Stimulated activated CD4-positive, alpha-beta T cell treated with anti-CD3 and anti-CD28 coated beads, Interleukin-4, amount 100 ng/mL, for 4 hours (primary cell): ENCODE measurements around the gene PCDHA9.
"Not testable (repeated sequence)": the region's sequence is repeated elsewhere in the genome, so short reads cannot be mapped to it uniquely, and the experiment has no call there.

Experiments used
- DNase-seq, 2 experiments: peaks; one replicate each; pipeline ENCODE4 v3.0.0-alpha.2; 2020

Gene PCDHA9

DNA sequence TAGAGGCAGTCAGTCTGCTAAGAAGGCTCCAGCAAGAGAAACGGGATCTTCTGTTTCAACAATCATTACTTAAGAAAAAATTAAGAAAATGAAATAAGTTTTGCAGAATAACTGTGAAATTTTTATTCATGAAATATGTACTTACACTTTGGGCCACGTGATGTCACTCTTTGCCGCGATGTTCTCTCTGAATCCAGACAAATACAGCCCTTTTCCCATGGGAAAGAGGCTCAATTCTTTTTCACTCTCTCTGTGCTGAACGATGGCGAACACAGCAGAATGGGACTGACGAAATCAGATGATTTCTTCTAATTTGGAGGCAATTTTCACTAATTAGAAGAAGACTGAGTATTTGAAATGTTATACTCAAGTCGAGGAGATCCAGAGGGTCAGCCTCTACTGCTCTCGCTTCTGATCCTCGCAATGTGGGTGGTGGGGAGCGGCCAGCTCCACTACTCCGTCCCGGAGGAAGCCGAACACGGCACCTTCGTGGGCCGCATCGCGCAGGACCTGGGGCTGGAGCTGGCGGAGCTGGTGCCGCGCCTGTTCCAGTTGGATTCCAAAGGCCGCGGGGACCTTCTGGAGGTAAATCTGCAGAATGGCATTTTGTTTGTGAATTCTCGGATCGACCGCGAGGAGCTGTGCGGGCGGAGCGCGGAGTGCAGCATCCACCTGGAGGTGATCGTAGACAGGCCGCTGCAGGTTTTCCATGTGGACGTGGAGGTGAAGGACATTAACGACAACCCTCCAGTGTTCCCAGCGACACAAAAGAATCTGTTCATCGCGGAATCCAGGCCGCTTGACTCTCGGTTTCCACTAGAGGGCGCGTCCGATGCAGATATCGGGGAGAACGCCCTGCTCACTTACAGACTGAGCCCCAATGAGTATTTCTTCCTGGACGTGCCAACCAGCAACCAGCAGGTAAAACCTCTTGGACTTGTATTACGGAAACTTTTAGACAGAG is at the start of gene PCDHA9:
Gene PCDHA9 (plus strand): TSS at position 244 of the 964 bp plus-strand sequence. CDS start 114 bp downstream, at position 358.
- DNase-seq, result not testable (repeated sequence)

DNA sequence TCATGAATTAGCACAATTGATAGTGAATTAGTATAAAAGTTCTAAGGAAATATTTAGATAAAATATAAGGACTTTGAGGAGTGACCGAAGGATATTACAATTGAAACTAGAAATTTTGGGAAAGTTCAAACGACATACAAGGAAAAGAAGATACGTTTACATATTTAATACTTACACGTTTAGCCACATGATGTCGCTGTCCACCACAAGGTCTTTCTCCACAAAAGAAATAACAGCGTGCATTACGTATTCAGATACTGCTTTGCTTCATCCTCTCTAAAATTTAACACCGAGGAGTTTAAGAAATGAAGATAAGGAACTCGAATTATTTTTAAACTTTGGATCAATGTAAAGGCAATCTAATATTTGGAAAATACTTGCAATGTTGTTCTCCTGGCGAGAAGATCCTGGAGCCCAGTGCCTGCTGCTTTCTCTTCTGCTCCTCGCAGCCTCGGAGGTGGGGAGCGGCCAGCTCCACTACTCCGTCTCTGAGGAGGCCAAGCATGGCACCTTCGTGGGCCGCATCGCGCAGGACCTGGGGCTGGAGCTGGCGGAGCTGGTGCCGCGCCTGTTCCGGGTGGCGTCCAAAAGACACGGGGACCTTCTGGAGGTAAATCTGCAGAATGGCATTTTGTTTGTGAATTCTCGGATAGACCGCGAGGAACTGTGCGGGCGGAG is 47.2 kb upstream of the PCDHA9 start, which contains the start of gene PCDHA3:
Gene PCDHA3 (plus strand): TSS at position 242 of the 678 bp plus-strand sequence.
- DNase-seq, result no peak

GRCh38 chr5:140801494-140801841 is 46.7 kb upstream of the PCDHA9 start:
- no peak for DNase-seq

GRCh38 chr5:140802381-140802780 is 45.8 kb upstream of the PCDHA9 start:
- not testable (repeated sequence) for DNase-seq

DNA sequence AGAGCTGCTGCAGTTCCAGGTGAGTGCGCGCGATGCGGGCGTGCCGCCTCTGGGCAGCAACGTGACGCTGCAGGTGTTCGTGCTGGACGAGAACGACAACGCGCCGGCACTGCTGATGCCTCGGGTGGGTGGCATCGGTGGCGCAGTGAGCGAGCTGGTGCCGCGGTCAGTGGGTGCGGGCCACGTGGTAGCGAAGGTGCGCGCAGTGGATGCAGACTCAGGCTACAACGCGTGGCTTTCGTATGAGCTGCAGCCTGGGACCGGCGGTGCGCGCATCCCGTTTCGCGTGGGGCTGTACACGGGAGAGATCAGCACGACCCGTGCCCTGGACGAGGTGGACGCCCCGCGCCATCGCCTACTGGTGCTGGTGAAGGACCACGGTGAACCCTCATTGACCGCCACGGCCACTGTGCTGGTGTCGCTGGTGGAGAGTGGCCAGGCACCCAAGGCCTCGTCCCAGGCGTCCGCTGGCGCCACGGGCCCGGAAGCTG is 45.4 kb upstream of the PCDHA9 start:
- no peak for DNase-seq

DNA sequence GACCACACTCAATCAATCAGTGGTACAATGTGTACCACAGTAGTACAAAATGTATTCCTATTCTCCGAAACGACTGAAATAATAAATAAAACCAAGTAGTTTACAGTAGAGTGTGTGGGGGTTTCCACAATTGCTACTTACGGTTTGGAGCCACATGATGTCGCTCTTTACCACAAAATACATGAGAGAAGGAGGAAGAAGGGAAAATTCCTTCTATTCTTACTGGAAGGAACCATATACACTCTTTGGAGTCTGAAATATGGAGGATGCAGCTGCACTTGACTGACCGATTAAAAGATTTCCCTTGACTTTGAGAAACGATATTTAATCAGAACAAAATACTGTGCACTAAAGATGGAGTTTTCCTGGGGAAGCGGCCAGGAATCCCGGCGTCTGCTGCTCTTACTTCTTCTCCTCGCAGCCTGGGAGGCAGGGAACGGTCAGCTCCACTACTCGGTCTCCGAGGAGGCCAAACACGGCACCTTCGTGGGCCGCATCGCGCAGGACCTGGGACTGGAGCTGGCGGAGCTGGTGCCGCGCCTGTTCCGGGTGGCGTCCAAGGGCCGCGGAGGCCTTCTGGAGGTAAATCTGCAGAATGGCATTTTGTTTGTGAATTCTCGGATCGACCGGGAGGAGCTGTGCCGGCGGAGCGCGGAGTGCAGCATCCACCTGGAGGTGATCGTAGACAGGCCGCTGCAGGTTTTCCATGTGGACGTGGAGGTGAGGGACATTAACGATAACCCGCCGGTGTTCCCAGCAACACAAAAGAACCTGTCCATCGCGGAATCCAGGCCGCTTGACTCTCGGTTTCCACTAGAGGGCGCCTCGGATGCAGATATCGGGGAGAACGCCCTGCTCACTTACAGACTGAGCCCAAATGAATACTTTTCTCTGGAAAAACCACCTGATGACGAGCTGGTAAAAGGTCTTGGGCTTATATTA is 41.1 kb upstream of the PCDHA9 start, which contains the start of gene PCDHA4:
Gene PCDHA4 (plus strand): TSS at position 235 of the 942 bp plus-strand sequence.
- no peak for DNase-seq

DNA sequence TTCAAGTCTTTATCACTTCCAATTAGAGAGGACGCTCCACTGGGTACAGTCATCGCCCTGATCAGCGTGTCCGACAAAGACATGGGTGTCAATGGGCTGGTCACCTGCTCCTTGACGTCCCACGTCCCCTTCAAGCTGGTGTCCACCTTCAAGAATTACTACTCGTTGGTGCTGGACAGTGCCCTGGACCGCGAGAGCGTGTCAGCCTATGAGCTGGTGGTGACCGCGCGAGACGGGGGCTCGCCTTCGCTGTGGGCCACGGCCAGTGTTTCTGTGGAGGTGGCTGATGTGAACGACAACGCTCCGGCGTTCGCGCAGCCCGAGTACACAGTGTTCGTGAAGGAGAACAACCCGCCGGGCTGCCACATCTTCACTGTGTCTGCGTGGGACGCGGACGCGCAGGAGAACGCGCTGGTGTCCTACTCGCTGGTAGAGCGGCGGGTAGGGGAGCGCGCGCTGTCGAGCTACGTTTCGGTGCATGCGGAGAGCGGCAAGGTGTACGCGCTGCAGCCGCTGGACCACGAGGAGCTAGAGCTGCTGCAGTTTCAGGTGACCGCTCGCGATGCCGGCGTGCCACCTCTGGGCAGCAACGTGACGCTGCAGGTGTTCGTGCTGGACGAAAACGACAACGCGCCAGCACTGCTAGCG is 39.8 kb upstream of the PCDHA9 start:
- not testable (repeated sequence) for DNase-seq

GRCh38 chr5:140808889-140809291 is 39.3 kb upstream of the PCDHA9 start:
- no peak for DNase-seq

DNA sequence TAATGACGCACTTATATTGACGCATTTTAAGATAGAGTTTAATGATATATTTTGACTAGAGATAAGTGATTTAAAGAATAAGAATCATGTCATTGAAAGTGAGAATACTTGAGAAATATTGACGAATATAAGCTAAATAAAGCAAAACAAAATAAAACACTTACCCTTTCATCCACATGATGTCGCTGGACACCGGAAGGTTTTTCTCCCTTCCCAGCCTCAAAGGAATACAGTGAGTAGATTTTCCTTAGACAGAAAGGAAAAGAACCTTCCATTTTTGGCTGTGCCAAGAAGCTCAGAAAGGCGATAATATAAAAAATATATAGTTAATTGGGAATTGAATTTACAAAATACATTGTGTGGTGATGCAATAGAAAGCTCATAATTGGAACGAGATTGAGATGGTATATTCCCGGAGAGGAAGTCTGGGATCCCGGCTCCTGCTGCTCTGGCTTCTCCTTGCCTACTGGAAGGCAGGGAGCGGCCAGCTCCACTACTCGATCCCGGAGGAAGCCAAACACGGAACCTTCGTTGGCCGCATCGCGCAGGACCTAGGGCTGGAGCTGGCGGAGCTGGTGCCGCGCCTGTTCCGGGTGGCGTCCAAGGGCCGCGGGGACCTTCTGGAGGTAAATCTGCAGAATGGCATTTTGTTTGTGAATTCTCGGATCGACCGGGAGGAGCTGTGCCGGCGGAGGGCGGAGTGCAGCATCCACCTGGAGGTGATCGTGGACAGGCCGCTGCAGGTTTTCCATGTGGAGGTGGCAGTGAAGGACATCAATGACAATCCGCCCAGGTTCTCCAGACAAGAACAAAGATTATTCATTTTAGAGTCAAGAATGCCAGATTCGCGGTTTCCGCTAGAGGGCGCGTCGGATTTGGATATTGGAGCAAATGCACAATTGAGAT is 26.6 kb upstream of the PCDHA9 start, which contains the start of gene PCDHA5:
Gene PCDHA5 (plus strand): TSS at position 239 of the 906 bp plus-strand sequence.
- DNase-seq, result no peak

- DNase-seq, result no peak
Observed at GRCh38 chr5:140822281-140822629, 25.9 kb upstream of the PCDHA9 start.

DNA sequence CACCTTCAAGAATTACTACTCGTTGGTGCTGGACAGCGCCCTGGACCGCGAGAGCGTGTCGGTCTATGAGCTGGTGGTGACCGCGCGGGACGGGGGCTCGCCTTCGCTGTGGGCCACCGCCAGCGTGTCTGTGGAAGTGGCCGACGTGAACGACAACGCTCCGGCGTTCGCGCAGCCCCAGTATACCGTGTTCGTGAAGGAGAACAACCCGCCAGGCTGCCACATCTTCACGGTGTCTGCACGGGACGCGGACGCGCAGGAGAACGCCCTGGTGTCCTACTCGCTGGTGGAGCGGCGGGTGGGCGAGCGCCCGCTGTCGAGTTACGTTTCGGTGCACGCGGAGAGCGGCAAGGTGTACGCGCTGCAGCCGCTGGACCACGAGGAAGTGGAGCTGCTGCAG is 25.2 kb upstream of the PCDHA9 start:
- not testable (repeated sequence) for DNase-seq

DNA sequence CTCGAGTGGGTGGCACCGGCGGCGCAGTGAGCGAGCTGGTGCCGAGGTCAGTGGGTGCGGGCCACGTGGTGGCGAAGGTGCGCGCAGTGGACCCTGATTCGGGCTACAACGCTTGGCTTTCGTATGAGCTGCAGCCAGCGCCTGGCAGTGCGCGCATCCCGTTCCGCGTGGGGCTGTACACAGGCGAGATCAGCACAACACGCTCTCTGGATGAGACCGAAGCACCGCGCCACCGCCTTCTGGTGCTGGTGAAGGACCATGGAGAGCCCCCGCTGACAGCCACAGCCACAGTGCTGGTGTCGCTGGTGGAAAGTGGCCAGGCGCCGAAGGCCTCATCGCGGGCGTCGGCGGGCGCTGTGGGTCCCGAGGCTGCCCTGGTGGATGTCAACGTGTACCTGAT is 24.7 kb upstream of the PCDHA9 start:
- no peak for DNase-seq

DNA sequence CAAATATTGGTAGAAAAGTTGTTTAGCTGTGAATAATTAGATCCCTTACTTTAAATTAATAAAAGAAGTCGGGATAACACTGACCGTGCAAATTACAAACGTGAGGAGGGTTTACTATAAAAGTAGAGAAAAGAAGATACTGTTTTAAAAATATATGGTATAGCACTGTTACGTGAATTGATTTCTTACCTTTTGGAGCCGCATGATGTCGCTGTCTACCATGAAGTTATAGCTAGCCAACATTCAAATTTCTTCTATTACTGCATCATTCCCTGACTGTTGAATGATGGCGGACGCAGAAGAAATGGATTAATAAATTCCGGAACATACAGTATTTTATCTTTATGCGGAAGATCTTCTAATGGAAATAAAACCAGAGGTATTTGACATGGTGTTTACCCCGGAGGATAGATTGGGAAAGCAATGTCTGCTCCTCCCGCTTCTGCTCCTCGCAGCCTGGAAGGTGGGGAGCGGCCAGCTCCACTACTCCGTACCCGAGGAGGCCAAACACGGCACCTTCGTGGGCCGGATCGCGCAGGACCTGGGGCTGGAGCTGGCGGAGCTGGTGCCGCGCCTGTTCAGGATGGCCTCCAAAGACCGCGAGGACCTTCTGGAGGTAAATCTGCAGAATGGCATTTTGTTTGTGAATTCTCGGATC is 20.3 kb upstream of the PCDHA9 start, which contains the start of gene PCDHA6:
Gene PCDHA6 (plus strand): TSS at position 257 of the 658 bp plus-strand sequence. CDS start 132 bp downstream, at position 389.
- no peak for DNase-seq

DNA sequence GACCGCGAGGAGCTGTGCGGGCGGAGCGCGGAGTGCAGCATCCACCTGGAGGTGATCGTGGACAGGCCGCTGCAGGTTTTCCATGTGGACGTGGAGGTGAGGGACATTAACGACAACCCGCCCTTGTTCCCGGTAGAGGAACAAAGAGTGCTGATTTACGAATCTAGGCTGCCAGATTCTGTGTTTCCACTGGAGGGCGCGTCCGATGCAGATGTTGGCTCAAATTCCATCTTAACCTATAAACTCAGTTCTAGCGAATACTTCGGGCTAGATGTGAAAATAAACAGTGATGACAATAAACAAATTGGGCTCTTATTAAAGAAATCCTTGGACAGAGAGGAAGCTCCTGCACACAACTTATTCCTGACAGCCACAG is 19.8 kb upstream of the PCDHA9 start:
- no peak for DNase-seq

- DNase-seq, result not testable (repeated sequence)
Observed at GRCh38 chr5:140829511-140830501, 18.4 kb upstream of the PCDHA9 start.

DNA sequence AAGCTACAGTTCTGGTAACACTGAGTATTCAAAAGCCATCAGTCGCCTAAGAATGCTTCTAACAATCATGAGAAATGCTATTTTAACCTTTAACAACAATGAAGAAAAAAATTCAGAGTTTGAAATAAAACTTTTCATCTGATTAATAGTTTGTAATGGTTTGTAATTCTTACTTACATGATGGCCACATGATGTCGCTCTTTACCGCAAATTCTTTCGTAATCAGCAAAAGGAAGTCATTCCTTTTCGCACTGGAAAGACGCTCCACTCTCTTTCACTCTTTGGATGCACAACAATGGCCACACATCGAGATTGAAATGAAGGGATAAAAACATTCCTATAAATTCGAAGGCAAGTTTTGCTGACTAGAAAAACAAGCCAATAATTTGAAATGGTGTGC is 14.2 kb upstream of the PCDHA9 start, which contains the start of gene PCDHA7:
Gene PCDHA7 (plus strand): TSS at position 277 of the 400 bp plus-strand sequence. CDS start 115 bp downstream, at position 392.
- DNase-seq, result no peak

- not testable (repeated sequence) for DNase-seq
Observed at GRCh38 chr5:140834439-140835008, 13.7 kb upstream of the PCDHA9 start.
